EH (cell line): Measurements from ENCODE around the gene IRGC.

Source experiments
- DNase-seq: peaks from one replicate; pipeline ENCODE4 v3.0.0-alpha.2; 2015; ENCODE audit warnings: low read depth

Gene IRGC

DNA sequence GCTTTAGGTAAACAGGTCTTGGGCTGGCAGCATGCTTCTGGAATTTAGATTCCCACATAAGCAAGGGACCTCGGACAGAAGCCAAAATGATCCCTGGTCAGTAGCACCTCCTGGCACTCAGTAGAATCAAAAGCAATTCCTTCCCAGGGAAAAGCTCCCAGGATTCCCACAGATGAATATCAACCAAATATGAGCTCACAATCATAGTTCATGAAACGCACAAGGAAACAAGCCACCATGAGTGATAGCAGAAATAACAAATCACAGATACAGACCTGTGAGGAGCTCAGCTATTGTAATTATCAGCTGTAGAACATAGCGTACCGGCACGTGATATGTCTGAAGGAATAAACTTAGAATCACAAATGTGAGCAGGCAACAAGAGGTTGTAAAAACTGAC lies 24.1 kb upstream of the IRGC start:
- DNase-seq: no peak

- no peak for DNase-seq
These were observed 23.5 kb upstream of the IRGC start for GRCh38 chr19:43692385-43692784.

DNA sequence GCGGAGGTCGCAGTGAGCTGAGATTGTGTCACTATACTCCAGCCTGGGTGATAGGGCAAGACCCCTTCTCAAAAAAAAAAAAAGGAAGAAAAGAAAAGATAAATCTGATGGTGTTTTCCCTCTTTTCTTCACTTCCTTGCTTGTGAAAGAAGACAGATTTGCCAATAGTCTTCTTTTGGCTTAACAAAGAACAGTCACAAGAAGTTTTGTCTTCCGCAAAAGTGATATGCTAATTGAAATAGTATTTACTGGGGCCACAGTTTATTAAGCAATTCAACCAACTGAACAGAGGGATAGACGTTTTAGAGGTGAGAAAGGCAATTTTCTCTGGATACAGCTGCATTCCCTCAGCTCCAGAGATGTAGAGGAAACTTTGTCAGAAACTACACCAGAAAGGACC lies 23.0 kb upstream of the IRGC start:
- DNase-seq: no peak

DNA sequence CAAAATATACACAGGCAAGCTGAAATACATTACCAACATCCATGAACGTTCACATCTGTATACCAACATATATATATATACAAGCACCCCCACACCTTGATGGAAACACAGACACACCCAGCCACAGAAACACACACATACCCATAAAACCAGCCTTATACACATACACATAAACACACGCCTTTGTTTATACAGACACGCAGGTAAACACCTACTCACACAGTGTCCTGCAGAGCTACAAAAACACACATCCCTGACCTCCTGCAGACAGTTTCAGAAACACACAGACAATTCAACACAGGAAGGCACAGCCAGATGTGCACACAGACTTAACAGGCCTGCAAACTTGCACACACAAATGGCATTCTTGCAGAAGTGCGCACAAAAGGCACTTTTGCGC lies 21.3 kb upstream of the IRGC start:
- DNase-seq: no peak

DNA sequence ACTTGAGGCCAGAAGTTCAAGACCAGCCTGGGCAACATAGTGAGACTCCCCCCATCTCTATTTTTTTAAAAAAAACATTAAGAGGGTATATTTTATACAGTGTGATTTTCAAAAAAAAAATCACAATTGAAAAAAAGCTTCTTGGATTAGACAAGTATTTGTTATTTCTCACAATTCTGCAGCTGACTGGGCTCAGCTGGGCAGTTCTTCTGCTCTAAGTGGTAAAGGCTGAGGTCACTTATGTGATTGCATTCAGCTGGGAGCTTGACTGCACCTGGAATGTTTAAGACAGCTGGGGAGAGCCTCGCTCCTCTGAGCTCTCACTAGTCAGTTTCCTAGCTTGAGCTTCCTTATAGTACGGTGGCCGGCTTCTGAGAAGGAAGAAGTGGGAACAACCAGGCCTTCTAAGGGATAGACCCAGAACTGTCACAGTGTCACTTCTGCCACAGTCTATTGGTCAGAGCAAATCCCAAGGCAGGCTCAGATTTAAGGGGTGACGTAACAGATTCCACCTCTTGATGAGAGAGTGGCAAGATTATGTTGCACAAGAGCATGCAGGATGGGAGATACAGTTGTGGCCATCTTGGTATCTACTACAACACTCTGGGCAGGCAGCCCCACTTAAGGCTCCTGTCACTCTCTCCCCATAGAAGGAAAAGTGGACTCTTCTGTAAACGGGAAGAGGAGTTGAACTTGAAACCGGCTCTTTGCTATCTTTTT lies 19.7 kb upstream of the IRGC start:
- no peak for DNase-seq

- no peak for DNase-seq
These were observed 18.6 kb upstream of the IRGC start for GRCh38 chr19:43697295-43697694.

GRCh38 chr19:43699506-43700394 lies 16.1 kb upstream of the IRGC start:
- peak; percentile 46 for DNase-seq

- peak; percentile 83 for DNase-seq
These were observed 15.4 kb upstream of the IRGC start for GRCh38 chr19:43700395-43701000.

GRCh38 chr19:43704002-43704705 lies 11.7 kb upstream of the IRGC start:
- no peak for DNase-seq

GRCh38 chr19:43705729-43706128 lies 10.1 kb upstream of the IRGC start:
- no peak for DNase-seq

DNA sequence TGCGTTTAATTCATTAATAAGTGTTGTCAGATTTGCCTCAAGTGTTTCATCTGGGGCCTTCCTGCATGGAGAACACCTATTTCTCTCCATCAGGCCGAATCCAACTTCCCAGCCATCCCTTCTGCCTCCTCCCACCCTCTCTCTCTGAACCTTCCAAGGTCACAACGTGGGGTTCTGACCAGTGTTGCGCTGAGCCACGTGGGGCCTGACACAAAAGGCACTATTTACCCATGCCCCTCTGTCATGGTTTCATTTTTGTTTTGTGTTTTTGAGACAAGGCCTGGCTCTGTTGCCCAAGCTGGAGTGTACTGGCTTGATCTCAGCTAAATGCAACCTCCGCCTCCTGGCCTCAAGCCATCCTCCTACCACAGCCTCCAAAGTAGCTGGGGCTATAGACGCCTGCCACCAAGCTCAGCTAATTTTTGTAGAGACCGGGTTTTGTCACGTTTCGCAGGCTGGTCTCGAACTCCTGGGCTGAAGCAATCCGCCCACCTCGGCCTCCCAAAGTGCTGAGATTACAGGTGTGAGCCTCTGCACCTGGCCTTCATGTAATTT lies 8.6 kb upstream of the IRGC start:
- no peak for DNase-seq

- no peak for DNase-seq
These were observed 7.2 kb upstream of the IRGC start for GRCh38 chr19:43708716-43709115.

GRCh38 chr19:43711751-43712355 lies 4.0 kb upstream of the IRGC start:
- peak; percentile 11 for DNase-seq

DNA sequence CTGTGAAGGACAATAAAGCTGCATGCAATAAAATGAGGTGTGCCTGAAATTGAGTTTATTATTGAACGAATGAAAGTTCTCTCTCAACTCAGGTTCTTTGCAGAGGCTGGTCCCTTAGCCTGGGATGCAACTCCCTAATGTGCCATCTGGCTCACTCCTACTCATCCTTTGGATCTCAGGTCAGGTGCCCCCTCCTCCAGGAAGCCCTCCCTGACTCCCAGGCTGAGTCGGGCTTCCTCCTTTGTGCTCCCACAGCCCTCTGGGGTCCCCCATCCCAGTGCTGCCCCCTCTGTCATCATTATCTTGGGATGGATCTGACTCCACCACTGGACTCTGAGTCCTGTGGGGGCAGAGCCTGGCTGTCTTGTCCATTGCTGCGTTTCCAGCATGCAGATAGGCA lies 2.7 kb upstream of the IRGC start:
- no peak for DNase-seq

DNA sequence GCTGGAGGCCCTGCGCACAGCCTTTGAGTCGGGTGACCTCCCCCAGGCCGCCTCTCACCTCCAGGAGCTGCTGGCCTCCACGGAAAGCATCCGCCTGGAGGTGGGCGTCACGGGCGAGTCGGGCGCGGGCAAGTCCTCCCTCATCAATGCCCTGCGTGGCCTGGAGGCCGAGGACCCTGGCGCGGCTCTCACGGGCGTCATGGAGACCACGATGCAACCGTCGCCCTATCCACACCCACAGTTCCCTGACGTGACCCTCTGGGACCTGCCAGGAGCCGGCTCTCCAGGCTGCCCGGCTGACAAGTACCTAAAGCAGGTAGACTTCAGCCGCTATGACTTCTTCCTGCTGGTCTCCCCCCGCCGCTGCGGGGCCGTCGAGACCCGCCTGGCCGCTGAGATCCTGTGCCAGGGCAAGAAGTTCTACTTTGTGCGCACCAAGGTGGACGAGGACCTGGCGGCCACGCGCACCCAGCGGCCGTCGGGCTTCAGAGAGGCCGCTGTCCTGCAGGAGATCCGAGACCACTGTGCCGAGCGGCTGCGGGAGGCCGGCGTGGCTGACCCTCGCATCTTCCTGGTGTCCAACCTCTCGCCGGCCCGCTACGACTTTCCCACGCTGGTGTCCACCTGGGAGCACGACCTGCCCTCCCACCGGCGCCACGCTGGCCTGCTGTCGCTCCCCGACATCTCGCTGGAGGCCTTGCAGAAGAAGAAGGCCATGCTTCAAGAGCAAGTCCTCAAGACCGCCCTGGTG lies 2.9 kb downstream of the IRGC start:
- no peak for DNase-seq

DNA sequence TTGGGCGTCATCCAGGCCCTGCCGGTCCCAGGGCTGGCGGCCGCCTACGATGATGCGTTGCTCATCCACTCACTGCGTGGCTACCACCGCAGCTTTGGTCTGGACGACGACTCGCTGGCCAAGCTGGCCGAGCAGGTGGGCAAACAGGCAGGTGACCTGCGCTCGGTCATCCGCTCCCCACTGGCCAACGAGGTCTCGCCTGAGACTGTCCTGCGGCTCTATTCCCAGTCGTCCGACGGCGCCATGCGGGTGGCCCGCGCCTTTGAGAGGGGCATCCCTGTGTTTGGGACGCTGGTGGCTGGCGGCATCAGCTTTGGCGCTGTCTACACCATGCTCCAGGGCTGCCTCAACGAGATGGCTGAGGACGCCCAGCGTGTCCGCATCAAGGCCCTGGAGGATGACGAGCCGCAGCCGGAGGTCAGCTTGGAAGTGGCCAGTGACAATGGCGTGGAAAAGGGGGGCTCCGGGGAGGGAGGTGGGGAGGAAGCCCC lies 3.5 kb downstream of the IRGC start:
- DNase-seq: no peak

- no peak for DNase-seq
These were observed 4.0 kb downstream of the IRGC start for GRCh38 chr19:43719918-43720317.

DNA sequence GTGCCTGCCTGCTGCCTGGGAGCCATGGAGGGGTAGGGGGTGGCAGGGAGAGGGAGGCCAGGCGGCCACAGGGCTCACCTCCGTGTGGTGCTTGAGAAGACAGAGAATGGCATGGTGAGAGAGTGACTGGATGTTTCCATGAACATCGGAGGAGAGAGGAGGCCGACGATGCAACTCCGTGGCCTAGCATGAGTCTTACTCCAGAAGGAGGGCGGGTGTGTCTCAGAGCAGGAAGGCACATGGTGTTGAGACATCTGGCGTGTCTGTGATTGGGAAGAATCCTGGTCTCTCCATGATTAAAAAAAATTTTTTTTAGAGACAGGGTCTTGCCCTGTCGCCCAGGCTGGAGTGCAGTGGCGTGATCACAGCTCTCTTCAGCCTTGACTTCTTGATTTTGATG lies 5.1 kb downstream of the IRGC start:
- no peak for DNase-seq

GRCh38 chr19:43721469-43722048 lies 5.7 kb downstream of the IRGC start:
- no peak for DNase-seq

DNA sequence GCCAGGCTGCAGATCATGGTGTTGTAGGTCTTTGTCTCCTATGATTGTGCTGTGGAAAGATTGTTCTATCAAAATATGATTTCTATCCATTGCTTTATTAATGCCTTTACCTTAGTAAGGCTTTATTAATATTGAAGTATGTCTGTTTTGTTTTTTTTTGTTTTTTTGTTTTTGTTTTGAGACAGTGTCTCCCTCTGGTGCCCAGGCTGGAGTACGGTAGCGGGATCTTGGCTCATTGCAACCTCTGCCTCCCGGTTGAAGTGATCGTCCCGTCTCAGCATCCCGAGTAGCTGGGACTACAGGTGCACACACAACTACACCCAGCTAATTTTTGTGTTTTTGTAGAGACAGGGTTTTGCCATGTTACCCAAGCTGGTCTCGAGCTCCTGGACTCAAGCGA lies 7.7 kb downstream of the IRGC start:
- DNase-seq: no peak
